Osteocyte (in vitro differentiated cells): Measurements from ENCODE around the gene PSPH. TPM values are rescaled to one million over a fixed set of nuclear protein-coding genes. Genes with fewer than 3 reads are reported as not detected.
"Not testable (repeated sequence)": the region's sequence is repeated elsewhere in the genome, so short reads cannot be mapped to it uniquely, and the experiment has no call there.

Experiments used
- DNase-seq: peaks from one replicate; pipeline ENCODE4 v3.0.0; 2021; ENCODE audit warnings: mixed read lengths; ENCODE audit not compliant: unreplicated experiment; ENCODE audit errors: extremely low spot score
- H3K27ac Mint-ChIP-seq: one replicate; pipeline ENCODE4 v1.8.0; 2021; ENCODE audit warnings: mild to moderate bottlenecking, mixed read lengths; ENCODE audit not compliant: unreplicated experiment
- H3K27me3 Mint-ChIP-seq: one replicate; pipeline ENCODE4 v1.8.0; 2021; ENCODE audit warnings: mixed read lengths; ENCODE audit not compliant: unreplicated experiment
- H3K36me3 Mint-ChIP-seq: one replicate; pipeline ENCODE4 v1.8.0; 2021; ENCODE audit warnings: mixed read lengths; ENCODE audit not compliant: unreplicated experiment
- H3K4me1 Mint-ChIP-seq: one replicate; pipeline ENCODE4 v1.8.0; 2021; ENCODE audit warnings: mixed read lengths; ENCODE audit not compliant: unreplicated experiment
- H3K4me3 Mint-ChIP-seq: one replicate; pipeline ENCODE4 v1.8.0; 2021; ENCODE audit warnings: mild to moderate bottlenecking, moderate library complexity, mixed read lengths; ENCODE audit not compliant: unreplicated experiment
- H3K9me3 Mint-ChIP-seq: one replicate; pipeline ENCODE4 v1.8.0; 2021; ENCODE audit warnings: mixed read lengths; ENCODE audit not compliant: unreplicated experiment
- CTCF ChIP-seq: fragments of 200-600 bp; sonication (generic); IDR thresholded peaks from 2 replicates; pipeline ENCODE4 v1.5.0; 2021; ENCODE audit warnings: antibody characterized with exemption, mild to moderate bottlenecking, moderate library complexity
- total RNA-seq: library from RNA; stranded (reverse); gene quantifications from 2 replicates; pipeline ENCODE4 v1.2.1, GENCODE V29; 2021

PSPH gene
- total RNA-seq, 1 donor from 2014 or later: 33.6 TPM

GRCh38 chr7:56074371-56074791 lies 23.1 kb upstream of the PSPH start:
- Mint-ChIP-seq H3K4me3 (no peak overlapping the region), H3K9me3 (no peaks in the 10 kb centered on the region), H3K36me3 (peaks cover 16% of the 10 kb centered on the region), H3K27me3 (no peaks in the 10 kb centered on the region), H3K27ac (peak overlapping the region; percentile 78), H3K4me1 (peaks cover 8% of the 10 kb centered on the region)
- DNase-seq: peak; percentile 94
- peak; percentile 92 for TF ChIP-seq CTCF

- DNase-seq, H3K27ac Mint-ChIP-seq, H3K27me3 Mint-ChIP-seq, H3K9me3 Mint-ChIP-seq, H3K4me3 Mint-ChIP-seq: not testable (repeated sequence)
- peaks cover 18% of the 10 kb centered on the region for H3K4me1 Mint-ChIP-seq
- H3K36me3 Mint-ChIP-seq: peaks cover 29% of the 10 kb centered on the region
Measured at GRCh38 chr7:56066376-56066775, 15.1 kb upstream of the PSPH start.

DNA sequence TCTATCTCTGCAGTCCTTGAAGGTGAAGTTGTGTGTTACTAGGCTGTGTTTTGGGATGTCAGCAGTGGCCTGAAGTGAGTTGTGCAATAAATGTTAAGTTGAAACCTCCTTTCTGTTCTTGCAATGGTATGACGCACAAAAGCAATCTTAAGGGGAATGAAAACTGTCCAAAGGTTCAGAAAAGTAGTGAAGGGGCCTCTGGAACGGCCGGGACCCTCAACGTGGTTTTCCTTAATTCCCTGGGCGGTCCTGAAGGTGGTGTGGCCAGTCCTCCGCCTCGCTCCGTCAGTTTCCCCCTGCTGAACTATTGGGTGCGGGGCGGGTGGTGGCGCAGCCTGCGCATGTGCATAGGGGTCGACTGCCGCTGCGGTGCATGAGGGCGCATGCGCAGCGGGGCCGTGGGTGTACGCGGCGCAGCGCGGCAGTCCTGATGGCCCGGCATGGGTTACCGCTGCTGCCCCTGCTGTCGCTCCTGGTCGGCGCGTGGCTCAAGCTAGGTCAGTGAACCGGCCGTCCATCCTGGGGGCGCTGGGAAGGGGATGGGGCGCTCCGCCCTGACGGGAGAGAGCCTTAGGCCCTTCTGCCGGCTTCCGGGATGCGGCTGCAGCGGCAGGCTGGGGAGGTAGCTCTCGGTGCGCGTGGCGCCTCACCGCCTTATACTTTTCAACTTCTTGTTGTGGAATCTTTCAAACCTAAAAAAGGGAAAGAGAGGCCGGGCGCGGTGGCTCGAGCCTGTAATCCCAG lies 12.8 kb upstream of the PSPH start, which contains the start of gene SUMF2:
SUMF2 (plus strand) TSS at position 405 of the 744 bp plus-strand sequence; CDS start at position 431, 26 bp downstream.
- Mint-ChIP-seq H3K9me3 (no peaks in the 10 kb centered on the region), H3K36me3 (peaks cover 31% of the 10 kb centered on the region), H3K4me3 (peak within 1 kb of the TSS; percentile 95), H3K27ac (peak within 1 kb of the TSS; percentile 93), H3K27me3 (no peaks in the 10 kb centered on the region), H3K4me1 (peaks cover 18% of the 10 kb centered on the region)
- DNase-seq: peak; percentile 97
- TF ChIP-seq CTCF: peak; percentile 17

DNA sequence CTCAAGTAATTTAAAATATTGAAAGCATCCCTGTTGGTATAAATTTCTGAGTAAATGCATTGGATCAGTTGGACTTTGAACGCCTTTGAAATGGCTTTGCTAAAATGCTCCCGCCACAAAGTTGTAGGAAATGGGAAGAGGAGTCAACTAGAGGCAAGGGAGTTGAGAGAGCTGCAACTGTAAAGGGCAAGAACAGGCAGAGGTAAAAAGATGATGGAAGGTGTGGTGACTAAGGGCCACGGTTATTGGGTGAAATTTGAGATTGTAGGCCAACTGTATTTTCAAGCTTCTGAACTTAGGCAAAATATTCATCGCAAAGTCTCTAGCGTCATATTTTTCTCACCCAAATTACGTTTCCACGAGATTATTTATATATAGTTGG lies 12.2 kb upstream of the PSPH start:
- no peaks in the 10 kb centered on the region for H3K9me3 Mint-ChIP-seq
- no peak for DNase-seq
- H3K36me3 Mint-ChIP-seq: peaks cover 31% of the 10 kb centered on the region
- H3K27ac Mint-ChIP-seq: peak overlapping the region; percentile 93
- H3K4me1 Mint-ChIP-seq: peaks cover 18% of the 10 kb centered on the region
- H3K4me3 Mint-ChIP-seq: peak overlapping the region; percentile 95
- no peaks in the 10 kb centered on the region for H3K27me3 Mint-ChIP-seq
- TF ChIP-seq CTCF: no peak

DNA sequence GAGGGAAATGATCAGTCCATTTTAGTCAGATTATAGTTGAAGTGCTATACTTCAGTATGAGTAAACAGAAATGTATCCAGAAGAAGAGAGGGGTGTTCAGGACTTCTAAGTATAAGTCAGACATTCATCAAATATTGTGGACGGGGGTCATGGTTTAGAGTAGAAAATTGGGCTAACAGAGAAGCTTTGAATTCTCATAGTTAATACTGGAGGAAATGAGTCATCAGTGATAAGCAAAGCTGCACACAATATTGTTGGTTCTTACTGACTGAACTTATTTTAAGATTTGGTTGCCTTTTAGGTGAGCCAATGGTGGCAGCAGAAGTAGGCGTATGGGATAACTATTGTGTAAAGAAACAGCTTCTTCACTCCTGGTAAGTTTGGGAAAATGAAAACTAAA lies 11.1 kb upstream of the PSPH start:
- Mint-ChIP-seq H3K27ac (no peak overlapping the region), H3K4me3 (no peak overlapping the region), H3K27me3 (no peaks in the 10 kb centered on the region), H3K36me3 (peaks cover 38% of the 10 kb centered on the region), H3K4me1 (peaks cover 18% of the 10 kb centered on the region), H3K9me3 (no peaks in the 10 kb centered on the region)
- no peak for TF ChIP-seq CTCF
- DNase-seq: no peak
